IMR-90 (cell line): Measurements from ENCODE around the gene DUSP22. TPM values are rescaled to one million over a fixed set of nuclear protein-coding genes. Genes with fewer than 3 reads are reported as not detected.

Experiments used
- ATAC-seq: fragments of 200-7000 bp; cut with Tn5 transposase; 2 replicates; pipeline ENCODE4 v1.9.1; 2020; ENCODE audit warnings: low read depth, mild to moderate bottlenecking, moderate library complexity
- BruUV-seq: library from RNA; stranded (reverse); fragments of 400-500 nt; replicated peaks from 2 replicates; lab custom pipeline; 2021; lab: Mats Ljungman, UMichigan
- CTCF ChIA-PET: fragments of 300-600 bp; formaldehyde crosslinking; extraction: SDS; loops from one replicate; lab custom pipeline; 2021; ENCODE audit warnings: antibody characterized with exemption; lab: Yijun Ruan, JAX
- POLR2A ChIA-PET: fragments of 300-600 bp; sonication (Branson Sonifier 250); formaldehyde crosslinking; loops from one replicate; lab custom pipeline; 2022; ENCODE audit warnings: antibody characterized with exemption; ENCODE audit not compliant: unreplicated experiment; lab: Charles Lee
- DNase-seq: peaks from one replicate; pipeline ENCODE4 v3.0.0; 2013
- H2AFZ ChIP-seq: replicated peaks from 2 replicates; pipeline ENCODE3; 2013; ENCODE audit warnings: low read length, mild to moderate bottlenecking; ENCODE audit not compliant: poor library complexity
- H2AK5ac ChIP-seq: 2 replicates; pipeline ENCODE4 v1.6.1; 2013; ENCODE audit warnings: low read depth, low read length, inconsistent platforms
- H2AK9ac ChIP-seq: replicated peaks from 2 replicates; pipeline ENCODE3; 2013; ENCODE audit warnings: mild to moderate bottlenecking, low read depth, low read length, moderate library complexity; ENCODE audit not compliant: poor library complexity
- H2BK120ac ChIP-seq: 2 replicates; pipeline ENCODE4 v1.6.1; 2013; ENCODE audit warnings: low read depth, low read length, inconsistent platforms
- H2BK15ac ChIP-seq: 3 replicates; pipeline ENCODE4 v1.6.1; 2013; ENCODE audit warnings: low read depth, low read length, inconsistent platforms
- H2BK20ac ChIP-seq: 2 replicates; pipeline ENCODE4 v1.6.1; 2013; ENCODE audit warnings: low read depth, mild to moderate bottlenecking, inconsistent platforms, low read length, moderate library complexity
- H2BK5ac ChIP-seq: 2 replicates; pipeline ENCODE4 v1.6.1; 2013; ENCODE audit warnings: mild to moderate bottlenecking, low read depth, low read length, inconsistent platforms; ENCODE audit not compliant: poor library complexity, severe bottlenecking
- H3K14ac ChIP-seq: replicated peaks from 2 replicates; pipeline ENCODE4 v1.6.1; 2013; ENCODE audit warnings: low read depth, low read length, inconsistent platforms
- H3K18ac ChIP-seq: 2 replicates; pipeline ENCODE4 v1.6.1; 2013; ENCODE audit warnings: low read depth, low read length, control low read depth
- H3K23ac ChIP-seq: 2 replicates; pipeline ENCODE4 v1.6.1; 2013; ENCODE audit warnings: low read depth, low read length, inconsistent platforms
- H3K27ac ChIP-seq: 2 replicates; pipeline ENCODE4 v1.5.1; 2013; ENCODE audit warnings: mild to moderate bottlenecking, control low read depth, low read length; ENCODE audit not compliant: insufficient read depth
- H3K27me3 ChIP-seq: 2 replicates; pipeline ENCODE4 v1.6.1; 2013; ENCODE audit warnings: low read length; ENCODE audit not compliant: control insufficient read depth, insufficient read depth
- H3K36me3 ChIP-seq: 2 replicates; pipeline ENCODE4 v1.6.1; 2013; ENCODE audit warnings: low read length, mixed read lengths; ENCODE audit not compliant: control insufficient read depth, insufficient read depth
- H3K4ac ChIP-seq: 2 replicates; pipeline ENCODE4 v1.6.1; 2013; ENCODE audit warnings: low read depth, low read length, inconsistent platforms
- H3K4me1 ChIP-seq: 2 replicates; pipeline ENCODE4 v1.6.1; 2013; ENCODE audit warnings: low read length, mixed read lengths; ENCODE audit not compliant: control insufficient read depth, insufficient read depth
- H3K4me2 ChIP-seq: 2 replicates; pipeline ENCODE4 v1.6.1; 2013; ENCODE audit warnings: low read depth, mild to moderate bottlenecking, control low read depth, low read length, moderate library complexity
- H3K4me3 ChIP-seq: 2 replicates; pipeline ENCODE4 v1.5.1; 2013; ENCODE audit warnings: low read depth, mild to moderate bottlenecking, control low read depth, low read length, moderate library complexity; ENCODE audit not compliant: insufficient read depth
- H3K56ac ChIP-seq: 2 replicates; pipeline ENCODE4 v1.6.1; 2013; ENCODE audit warnings: low read length, inconsistent platforms; ENCODE audit not compliant: insufficient read depth; ENCODE audit errors: extremely low read depth
- H3K79me1 ChIP-seq, 2 experiments: 2 replicates each; pipeline ENCODE4 v1.6.1; 2013; ENCODE audit warnings: low read length in 2 of 2, inconsistent platforms in 1 of 2, low read depth in 1 of 2
- H3K9ac ChIP-seq: 2 replicates; pipeline ENCODE4 v1.6.1; 2013; ENCODE audit warnings: low read depth, low read length, control low read depth
- H3K9me1 ChIP-seq: 2 replicates; pipeline ENCODE4 v1.6.1; 2013; ENCODE audit warnings: low read length, inconsistent platforms; ENCODE audit not compliant: insufficient read depth
- H3K9me3 ChIP-seq: 2 replicates; pipeline ENCODE4 v1.6.1; 2013; ENCODE audit warnings: low read length; ENCODE audit not compliant: control insufficient read depth, insufficient read depth
- H4K20me1 ChIP-seq: 2 replicates; pipeline ENCODE4 v1.6.1; 2013; ENCODE audit warnings: low read length, inconsistent platforms; ENCODE audit not compliant: insufficient read depth
- H4K5ac ChIP-seq: 2 replicates; pipeline ENCODE4 v1.6.1; 2013; ENCODE audit warnings: mild to moderate bottlenecking, low read depth, low read length, control low read depth
- H4K8ac ChIP-seq, 2 experiments: 2 replicates each; pipeline ENCODE4 v1.6.1; 2013; ENCODE audit warnings: low read depth in 2 of 2, low read length in 2 of 2, control low read depth in 1 of 2, inconsistent platforms in 1 of 2
- H4K91ac ChIP-seq: 2 replicates; pipeline ENCODE4 v1.6.1; 2013; ENCODE audit warnings: low read depth, low read length, inconsistent platforms; ENCODE audit not compliant: insufficient read depth
- BHLHE40 ChIP-seq: fragments of 150-350 bp; IDR thresholded peaks from 2 replicates; pipeline ENCODE4 v1.6.1; 2016; ENCODE audit warnings: mild to moderate bottlenecking, low read depth, low read length
- CEBPB ChIP-seq: IDR thresholded peaks from 2 replicates; pipeline ENCODE4 v1.6.1; 2012; ENCODE audit warnings: low read depth, low read length, improper control_type of control experiment
- CHD1 ChIP-seq: IDR thresholded peaks from 2 replicates; pipeline ENCODE4 v1.6.1; 2012; ENCODE audit warnings: low read depth, low read length, improper control_type of control experiment
- FOS ChIP-seq: fragments of 150-350 bp; IDR thresholded peaks from 2 replicates; pipeline ENCODE4 v1.6.1; 2016; ENCODE audit warnings: low read depth, low read length
- MAFK ChIP-seq: IDR thresholded peaks from 2 replicates; pipeline ENCODE4 v1.6.1; 2012; ENCODE audit warnings: low read depth, low read length, improper control_type of control experiment
- MAZ ChIP-seq: IDR thresholded peaks from 2 replicates; pipeline ENCODE4 v1.6.1; 2012; ENCODE audit warnings: low read depth, mild to moderate bottlenecking, low read length, improper control_type of control experiment, moderate library complexity, borderline replicate concordance
- MXI1 ChIP-seq: IDR thresholded peaks from 2 replicates; pipeline ENCODE4 v1.6.1; 2012; ENCODE audit warnings: low read depth, mild to moderate bottlenecking, low read length, moderate library complexity, borderline replicate concordance
- NFE2L2 ChIP-seq: fragments of 150-350 bp; IDR thresholded peaks from 2 replicates; pipeline ENCODE4 v1.6.1; 2016; ENCODE audit warnings: low read depth, mild to moderate bottlenecking, low read length
- POLR2A ChIP-seq: IDR thresholded peaks from 2 replicates; pipeline ENCODE4 v1.6.1; 2012; ENCODE audit warnings: mild to moderate bottlenecking, low read depth, low read length
- RAD21 ChIP-seq: IDR thresholded peaks from 2 replicates; pipeline ENCODE4 v1.6.1; 2012; ENCODE audit warnings: low read length, improper control_type of control experiment
- RCOR1 ChIP-seq: IDR thresholded peaks from 2 replicates; pipeline ENCODE4 v1.6.1; 2012; ENCODE audit warnings: mild to moderate bottlenecking, low read length, improper control_type of control experiment; ENCODE audit not compliant: insufficient replicate concordance
- RFX5 ChIP-seq: IDR thresholded peaks from 2 replicates; pipeline ENCODE4 v1.8.0; 2012; ENCODE audit warnings: low read depth, mild to moderate bottlenecking, low read length, moderate library complexity
- SMC3 ChIP-seq: fragments of 150-350 bp; IDR thresholded peaks from 2 replicates; pipeline ENCODE4 v1.6.1; 2016; ENCODE audit warnings: low read depth, mild to moderate bottlenecking, antibody characterized with exemption, low read length, moderate library complexity
- WGBS, 2 experiments: methylation state at CpG; one replicate each; pipeline versions ENCODE4 v1.1.5 to v1.1.7; 2013; ENCODE audit warnings: missing lambda C conversion rate in 2 of 2; ENCODE audit not compliant: insufficient read length in 1 of 2; ENCODE audit errors: extremely low coverage in 2 of 2; 5-methylcytosine and 5-hydroxymethylcytosine counted together
- dilution Hi-C: fragments of 300-500 bp; cut with HindIII; formaldehyde crosslinking; loops from one replicate; pipeline ENCODE4 v1.14.3; 2018; ENCODE audit warnings: low sequenced_read_pairs; ENCODE audit not compliant: unreplicated experiment
- in situ Hi-C: fragments of 300-500 bp; cut with MboI; formaldehyde crosslinking; loops from 3 replicates; pipeline ENCODE4 v1.14.3; 2019; ENCODE audit warnings: low sequenced_read_pairs, inconsistent platforms, mixed read lengths
- intact Hi-C: fragments of 100-400 bp; cut with micrococcal nuclease; formaldehyde crosslinking; loops from 2 replicates; pipeline ENCODE4 v1.10.0; 2022
- polyA plus RNA-seq, 3 experiments: library from polyadenylated mRNA; depleted of rRNA; stranded (reverse); fragments of >200 nt; gene quantifications; 2 replicates each; pipeline ENCODE4 v1.2.3, GENCODE V29; 2012; ENCODE audit warnings: low replicate concordance in 1 of 3
- total RNA-seq: library from RNA; depleted of rRNA; stranded (reverse); fragments of >200 nt; gene quantifications from 2 replicates; pipeline ENCODE4 v1.2.3, GENCODE V29; 2012
- TF ChIP-seq, protein P1 (sequence below): conservative IDR thresholded peaks from 2 replicates; pipeline ENCODE4 v1.5.1; 2012; ENCODE audit warnings: mild to moderate bottlenecking, low read depth, low read length, improper control_type of control experiment
- TF ChIP-seq, protein P2 (sequence below): fragments of 150-350 bp; IDR thresholded peaks from 2 replicates; pipeline ENCODE4 v1.6.1; 2016; ENCODE audit warnings: low read depth, mild to moderate bottlenecking, low read length, moderate library complexity, borderline replicate concordance
- TF ChIP-seq, protein P3 (sequence below): fragments of 150-350 bp; IDR thresholded peaks from 2 replicates; pipeline ENCODE4 v1.6.1; 2017; ENCODE audit warnings: mild to moderate bottlenecking, antibody characterized with exemption, low read length, low read depth

Gene DUSP22
- total and polyA plus RNA-seq, 2 of the 4 experiments (the other 2 are of a cell fraction): 7.1 to 8.2 TPM

DNA sequence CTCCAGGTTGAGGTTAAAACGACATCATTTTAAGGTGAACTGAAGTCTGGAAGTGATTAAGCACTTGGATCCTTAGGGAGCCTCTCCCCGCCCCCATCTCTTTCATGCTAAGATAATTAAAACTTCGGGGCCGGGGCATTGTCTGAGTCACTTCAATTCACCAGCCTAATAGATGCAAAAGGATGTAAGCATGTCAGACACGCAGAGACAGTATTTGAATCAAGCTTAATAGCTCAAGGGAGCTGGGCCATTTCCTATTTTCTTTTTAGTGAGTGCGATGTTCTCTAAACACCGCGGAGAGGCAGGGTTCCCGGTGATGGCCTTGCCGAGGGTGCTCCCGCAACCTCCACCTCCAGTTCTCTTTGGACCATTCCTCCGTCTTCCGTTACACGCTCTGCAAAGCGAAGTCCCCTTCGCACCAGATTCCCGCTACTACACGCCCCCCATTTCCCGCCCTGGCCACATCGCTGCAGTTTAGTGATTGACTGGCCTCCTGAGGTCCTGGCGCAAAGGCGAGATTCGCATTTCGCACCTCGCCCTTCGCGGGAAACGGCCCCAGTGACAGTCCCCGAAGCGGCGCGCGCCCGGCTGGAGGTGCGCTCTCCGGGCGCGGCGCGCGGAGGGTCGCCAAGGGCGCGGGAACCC lies 98.7 kb downstream of the DUSP22 start:
- no peak overlapping the region for H3K14ac ChIP-seq
- no peak overlapping the region for H2AK9ac ChIP-seq
- H3K56ac ChIP-seq: no peak overlapping the region
- H3K27me3 ChIP-seq: peaks cover 75% of the 10 kb centered on the region
- no peak for TF ChIP-seq RFX5
- no peak for TF ChIP-seq MAZ
- TF ChIP-seq, protein P1, sequence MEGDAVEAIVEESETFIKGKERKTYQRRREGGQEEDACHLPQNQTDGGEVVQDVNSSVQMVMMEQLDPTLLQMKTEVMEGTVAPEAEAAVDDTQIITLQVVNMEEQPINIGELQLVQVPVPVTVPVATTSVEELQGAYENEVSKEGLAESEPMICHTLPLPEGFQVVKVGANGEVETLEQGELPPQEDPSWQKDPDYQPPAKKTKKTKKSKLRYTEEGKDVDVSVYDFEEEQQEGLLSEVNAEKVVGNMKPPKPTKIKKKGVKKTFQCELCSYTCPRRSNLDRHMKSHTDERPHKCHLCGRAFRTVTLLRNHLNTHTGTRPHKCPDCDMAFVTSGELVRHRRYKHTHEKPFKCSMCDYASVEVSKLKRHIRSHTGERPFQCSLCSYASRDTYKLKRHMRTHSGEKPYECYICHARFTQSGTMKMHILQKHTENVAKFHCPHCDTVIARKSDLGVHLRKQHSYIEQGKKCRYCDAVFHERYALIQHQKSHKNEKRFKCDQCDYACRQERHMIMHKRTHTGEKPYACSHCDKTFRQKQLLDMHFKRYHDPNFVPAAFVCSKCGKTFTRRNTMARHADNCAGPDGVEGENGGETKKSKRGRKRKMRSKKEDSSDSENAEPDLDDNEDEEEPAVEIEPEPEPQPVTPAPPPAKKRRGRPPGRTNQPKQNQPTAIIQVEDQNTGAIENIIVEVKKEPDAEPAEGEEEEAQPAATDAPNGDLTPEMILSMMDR: no peak
- no peak for TF ChIP-seq CHD1
- TF ChIP-seq, protein P2, sequence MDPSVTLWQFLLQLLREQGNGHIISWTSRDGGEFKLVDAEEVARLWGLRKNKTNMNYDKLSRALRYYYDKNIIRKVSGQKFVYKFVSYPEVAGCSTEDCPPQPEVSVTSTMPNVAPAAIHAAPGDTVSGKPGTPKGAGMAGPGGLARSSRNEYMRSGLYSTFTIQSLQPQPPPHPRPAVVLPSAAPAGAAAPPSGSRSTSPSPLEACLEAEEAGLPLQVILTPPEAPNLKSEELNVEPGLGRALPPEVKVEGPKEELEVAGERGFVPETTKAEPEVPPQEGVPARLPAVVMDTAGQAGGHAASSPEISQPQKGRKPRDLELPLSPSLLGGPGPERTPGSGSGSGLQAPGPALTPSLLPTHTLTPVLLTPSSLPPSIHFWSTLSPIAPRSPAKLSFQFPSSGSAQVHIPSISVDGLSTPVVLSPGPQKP: no peak
- TF ChIP-seq MAFK: no peak
- no peak for TF ChIP-seq NFE2L2
- TF ChIP-seq POLR2A: no peak
- no peak for TF ChIP-seq SMC3
- TF ChIP-seq CEBPB: no peak
- TF ChIP-seq RAD21: no peak
- TF ChIP-seq BHLHE40: no peak
- TF ChIP-seq FOS: no peak
- TF ChIP-seq, protein P3, sequence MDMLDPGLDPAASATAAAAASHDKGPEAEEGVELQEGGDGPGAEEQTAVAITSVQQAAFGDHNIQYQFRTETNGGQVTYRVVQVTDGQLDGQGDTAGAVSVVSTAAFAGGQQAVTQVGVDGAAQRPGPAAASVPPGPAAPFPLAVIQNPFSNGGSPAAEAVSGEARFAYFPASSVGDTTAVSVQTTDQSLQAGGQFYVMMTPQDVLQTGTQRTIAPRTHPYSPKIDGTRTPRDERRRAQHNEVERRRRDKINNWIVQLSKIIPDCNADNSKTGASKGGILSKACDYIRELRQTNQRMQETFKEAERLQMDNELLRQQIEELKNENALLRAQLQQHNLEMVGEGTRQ: no peak
- no peak for TF ChIP-seq RCOR1
- no peak for TF ChIP-seq MXI1
- CTCF ChIA-PET: no interaction called here
- H2BK120ac ChIP-seq: no peak overlapping the region
- WGBS, 2 experiments: 0% methylated on average over 13 of the region's 44 CpGs; no CpG with 5 or more reads in 1 of the 2 experiments
- no peak overlapping the region for H3K18ac ChIP-seq
- 0 out of 2 replicates have a peak, but pooled peaks cover 1% of the 10 kb centered on the region for H3K4me1 ChIP-seq
- no TSS peak for BruUV-seq
- H3K79me1 ChIP-seq: no peaks in the 10 kb centered on the region
- no peak overlapping the region for H3K27ac ChIP-seq
- no peak overlapping the region for H4K5ac ChIP-seq
- no peaks in the 10 kb centered on the region for H3K9me3 ChIP-seq
- no peak overlapping the region for H2AK5ac ChIP-seq
- no peak overlapping the region for H3K4ac ChIP-seq
- peak overlapping the region; percentile 59; the same call in 1 of the 2 replicates for H3K4me2 ChIP-seq
- H2BK20ac ChIP-seq: no peak overlapping the region
- H4K8ac ChIP-seq: no peak overlapping the region
- H2BK5ac ChIP-seq: no peak overlapping the region
- H3K9me1 ChIP-seq: no peaks in the 10 kb centered on the region
- ATAC-seq (peak; percentile 8; the same call in 1 of the 2 replicates), DNase-seq (no peak)
- in situ Hi-C loops: no loop called here
- dilution Hi-C loops: no loop called here
- H3K23ac ChIP-seq: no peak overlapping the region
- H2AFZ ChIP-seq: peak overlapping the region; percentile 57
- no peak overlapping the region for H2BK15ac ChIP-seq
- H3K9ac ChIP-seq: no peak overlapping the region
- intact Hi-C loops: loop anchor here (2.0 kb wide), 1 partner anchor 36 kb away; no protein-coding TSS in a partner anchor
- no peaks in the 10 kb centered on the region for H4K20me1 ChIP-seq
- H3K4me3 ChIP-seq: no peak overlapping the region; the same call in 1 of the 2 replicates
- POLR2A ChIA-PET: no interaction called here
- H3K36me3 ChIP-seq: no peaks in the 10 kb centered on the region
- no peak overlapping the region for H4K91ac ChIP-seq
